CD4-positive, CD25-positive, alpha-beta regulatory T cell (primary cell): ENCODE measurements around the gene FUT8. TPM values are rescaled to one million over a fixed set of nuclear protein-coding genes. Genes with fewer than 3 reads are reported as not detected.
"Not testable (repeated sequence)": the region's sequence is repeated elsewhere in the genome, so short reads cannot be mapped to it uniquely, and the experiment has no call there.

Experiments
- ATAC-seq, 2 donors: fragments of 150-1000 bp; cut with Tn5 transposase; one replicate each; pipeline ENCODE4 v1.10.0; 2021; ENCODE audit warnings: low read depth in 2 of 2, moderate number of reproducible peaks in 2 of 2, moderate library complexity in 1 of 2
- DNase-seq, 3 donors: peaks; one replicate each; pipeline versions ENCODE4 v3.0.0 to v3.0.0-alpha.2; 2012 to 2022; ENCODE audit warnings: mixed read lengths in 1 of 3
- H3K27ac ChIP-seq: one replicate; pipeline ENCODE4 v1.7.0; 2013; ENCODE audit warnings: mild to moderate bottlenecking, low read length; ENCODE audit not compliant: insufficient read depth, poor library complexity, severe bottlenecking
- H3K27me3 ChIP-seq: one replicate; pipeline ENCODE4 v1.7.0; 2013; ENCODE audit warnings: low read length; ENCODE audit not compliant: control insufficient read depth, insufficient read depth
- H3K36me3 ChIP-seq: one replicate; pipeline ENCODE4 v1.7.0; 2013; ENCODE audit warnings: mild to moderate bottlenecking, low read length, moderate library complexity; ENCODE audit not compliant: control insufficient read depth, insufficient read depth
- H3K4me1 ChIP-seq: 2 replicates; pipeline ENCODE4 v1.7.0; 2013; ENCODE audit warnings: mild to moderate bottlenecking, low read length; ENCODE audit not compliant: insufficient read depth, control insufficient read depth, poor library complexity, severe bottlenecking
- H3K4me3 ChIP-seq: one replicate; pipeline ENCODE4 v1.7.0; 2013; ENCODE audit warnings: low read depth, mild to moderate bottlenecking, low read length, moderate library complexity
- H3K9me3 ChIP-seq, 2 experiments: 1 replicate in 1 of 2; 2 replicates in 1 of 2; pipeline ENCODE4 v1.7.0; 2013; ENCODE audit warnings: low read length in 2 of 2, mild to moderate bottlenecking in 1 of 2, moderate library complexity in 1 of 2; ENCODE audit not compliant: control insufficient read depth in 2 of 2
- H3K27ac Mint-ChIP-seq, 3 donors: one replicate each; pipeline ENCODE4 v1.8.0; 2020 to 2022; ENCODE audit warnings: mild to moderate bottlenecking in 3 of 3, mixed read lengths in 3 of 3, moderate library complexity in 2 of 3
- H3K27me3 Mint-ChIP-seq: one replicate; pipeline ENCODE4 v1.8.0; 2022; ENCODE audit warnings: mild to moderate bottlenecking, mixed read lengths
- H3K36me3 Mint-ChIP-seq: one replicate; pipeline ENCODE4 v1.8.0; 2020; ENCODE audit warnings: mixed read lengths
- H3K4me1 Mint-ChIP-seq, 4 donors: one replicate each; pipeline ENCODE4 v1.8.0; 2020 to 2022; ENCODE audit warnings: mixed read lengths in 4 of 4, mild to moderate bottlenecking in 1 of 4
- H3K4me3 Mint-ChIP-seq, 4 donors: one replicate each; pipeline ENCODE4 v1.8.0; 2020 to 2022; ENCODE audit warnings: mild to moderate bottlenecking in 4 of 4, mixed read lengths in 4 of 4, moderate library complexity in 3 of 4
- H3K9me3 Mint-ChIP-seq, 7 donors: one replicate each; pipeline ENCODE4 v1.8.0; 2020 to 2022; ENCODE audit warnings: mixed read lengths in 7 of 7, mild to moderate bottlenecking in 3 of 7, moderate library complexity in 2 of 7
- polyA plus RNA-seq, 4 donors: library from polyadenylated mRNA; unstranded; fragments of 300-500 nt; fragmentation: Illumina TruSeq; gene quantifications; one replicate each; pipeline ENCODE4 v1.2.3, GENCODE V29; 2021
- total RNA-seq: library from RNA; stranded (reverse); gene quantifications from one replicate; pipeline ENCODE4 v1.2.3, GENCODE V29; 2022

The FUT8 gene
- total and polyA plus RNA-seq, 5 donors from 2014 or later, result 15.3 to 59.2 (median 22.2) TPM

DNA sequence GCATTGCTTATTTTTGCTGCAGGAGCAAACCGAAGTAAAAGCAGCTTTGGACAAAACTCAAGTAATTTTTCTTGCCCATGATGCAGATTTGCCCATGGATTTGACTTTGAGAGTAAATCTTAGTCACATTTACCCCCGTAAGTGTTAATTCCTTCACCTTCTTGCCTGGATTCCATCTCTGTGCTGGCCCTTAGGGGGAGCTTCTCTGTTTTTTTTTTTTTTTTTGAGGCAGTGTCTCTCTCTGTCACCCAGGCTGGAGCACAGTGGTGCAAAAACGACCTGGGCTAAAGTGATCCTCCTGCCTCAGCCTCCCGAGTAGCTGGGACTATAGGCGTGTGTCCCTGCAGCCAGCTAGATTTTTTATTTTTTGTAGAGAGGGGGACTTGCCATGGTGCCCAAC, 210.2 kb downstream of the FUT8 start:
- DNase-seq, result no peak
- Histone ChIP-seq H3K27me3 (no peaks in the 10 kb centered on the region), H3K9me3 (no peaks in the 10 kb centered on the region), H3K4me1 (no peaks in the 10 kb centered on the region), H3K27ac (no peak overlapping the region), H3K4me3 (no peak overlapping the region), H3K36me3 (peaks cover 5% of the 10 kb centered on the region)
- H3K9me3 Mint-ChIP-seq, result no peaks in the 10 kb centered on the region
- no peaks in the 10 kb centered on the region for H3K27me3 Mint-ChIP-seq
- H3K27ac Mint-ChIP-seq, result no peak overlapping the region
- ATAC-seq, result no peak
- peaks cover 10 to 23% (median 13%) of the 10 kb centered on the region in 4 donors for H3K4me1 Mint-ChIP-seq
- H3K36me3 Mint-ChIP-seq, result peaks cover 5% of the 10 kb centered on the region
- no peak overlapping the region for H3K4me3 Mint-ChIP-seq

DNA sequence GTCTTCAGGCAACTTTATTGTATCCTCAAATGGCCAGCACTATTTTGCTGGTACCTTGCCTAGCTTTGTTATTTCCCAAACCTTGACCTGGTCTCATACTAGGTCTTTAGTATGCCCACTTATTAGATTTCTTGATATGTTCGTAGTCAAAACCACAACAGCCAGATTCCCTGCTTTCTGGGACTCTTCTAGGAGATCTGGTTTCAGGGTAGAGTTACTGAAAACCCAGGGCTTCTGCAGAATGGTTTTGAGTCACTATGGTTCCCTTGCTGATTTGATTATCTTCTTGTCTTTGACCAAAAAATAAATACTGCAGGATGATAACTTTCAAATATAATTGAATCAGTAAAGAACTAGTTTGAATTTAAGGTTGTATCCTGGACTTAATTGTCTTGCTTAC, 211.2 kb downstream of the FUT8 start:
- no peaks in the 10 kb centered on the region for H3K9me3 ChIP-seq
- H3K4me3 Mint-ChIP-seq, result no peak overlapping the region
- H3K27me3 Mint-ChIP-seq, result no peaks in the 10 kb centered on the region
- no peak for ATAC-seq
- no peaks in the 10 kb centered on the region for H3K4me1 ChIP-seq
- no peak overlapping the region for H3K27ac Mint-ChIP-seq
- H3K36me3 ChIP-seq, result peaks cover 5% of the 10 kb centered on the region
- H3K27ac ChIP-seq, result no peak overlapping the region
- no peak overlapping the region for H3K4me3 ChIP-seq
- no peaks in the 10 kb centered on the region for H3K27me3 ChIP-seq
- peaks cover 5% of the 10 kb centered on the region for H3K36me3 Mint-ChIP-seq
- DNase-seq, result no peak
- no peaks in the 10 kb centered on the region for H3K9me3 Mint-ChIP-seq
- H3K4me1 Mint-ChIP-seq, result peaks cover 10 to 23% (median 13%) of the 10 kb centered on the region in 4 donors

DNA sequence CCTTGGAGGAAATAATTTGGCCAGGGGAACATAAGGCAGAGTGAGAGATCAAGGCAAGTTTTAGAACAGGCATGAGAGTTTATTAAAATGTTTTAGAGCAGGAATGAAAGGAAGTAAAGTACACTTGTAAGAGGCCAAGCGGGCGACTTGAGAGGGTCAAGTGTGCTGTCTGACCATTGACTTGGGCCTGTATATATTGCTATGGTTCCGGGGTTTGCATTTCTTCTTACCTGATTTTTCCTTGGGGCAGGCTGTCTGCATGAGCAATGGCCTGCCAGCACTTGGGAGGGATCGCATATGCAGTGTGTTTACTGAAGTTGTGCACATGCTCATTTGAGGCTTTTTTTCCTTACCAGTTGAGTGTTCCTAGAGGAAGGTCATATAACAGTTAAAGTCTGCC, 214.8 kb downstream of the FUT8 start:
- DNase-seq (no peak), ATAC-seq (no peak)
- Mint-ChIP-seq H3K4me1 (peaks cover 4 to 10% (median 7%) of the 10 kb centered on the region in 4 donors), H3K36me3 (peaks cover 7% of the 10 kb centered on the region), H3K27me3 (no peaks in the 10 kb centered on the region), H3K9me3 (no peaks in the 10 kb centered on the region), H3K27ac (no peak overlapping the region), H3K4me3 (no peak overlapping the region)
- H3K27me3 ChIP-seq, result no peaks in the 10 kb centered on the region
- no peak overlapping the region for H3K27ac ChIP-seq
- peaks cover 3% of the 10 kb centered on the region for H3K4me1 ChIP-seq
- H3K4me3 ChIP-seq, result no peak overlapping the region
- peaks cover 22% of the 10 kb centered on the region for H3K36me3 ChIP-seq
- no peaks in the 10 kb centered on the region for H3K9me3 ChIP-seq

DNA sequence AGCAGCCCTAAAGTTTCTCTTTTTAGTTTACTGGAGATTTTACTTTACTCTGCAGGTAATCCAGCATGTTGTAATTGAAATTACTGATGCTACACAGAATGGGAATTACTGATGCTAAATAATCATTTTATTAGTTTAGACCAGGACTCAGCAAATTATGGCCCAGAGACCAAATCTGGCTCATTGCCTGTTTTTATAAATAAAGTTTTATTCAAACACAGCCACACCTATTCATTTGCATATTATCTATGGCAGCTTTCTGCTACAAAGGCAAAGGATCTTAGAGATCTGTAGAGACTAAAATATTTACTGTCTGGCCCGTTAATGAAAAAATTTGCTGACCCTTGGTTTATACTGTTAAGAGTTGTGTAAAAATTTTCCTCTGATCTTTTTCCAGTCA, 216.1 kb downstream of the FUT8 start:
- Histone ChIP-seq H3K27me3 (no peaks in the 10 kb centered on the region), H3K27ac (no peak overlapping the region), H3K4me3 (no peak overlapping the region), H3K36me3 (peaks cover 18% of the 10 kb centered on the region), H3K9me3 (no peaks in the 10 kb centered on the region), H3K4me1 (peaks cover 3% of the 10 kb centered on the region)
- H3K9me3 Mint-ChIP-seq, result no peaks in the 10 kb centered on the region
- H3K4me3 Mint-ChIP-seq, result no peak overlapping the region
- DNase-seq (no peak), ATAC-seq (no peak)
- peaks cover 11% of the 10 kb centered on the region for H3K36me3 Mint-ChIP-seq
- peaks cover 4 to 14% (median 7%) of the 10 kb centered on the region in 4 donors for H3K4me1 Mint-ChIP-seq
- no peaks in the 10 kb centered on the region for H3K27me3 Mint-ChIP-seq
- H3K27ac Mint-ChIP-seq, result no peak overlapping the region

DNA sequence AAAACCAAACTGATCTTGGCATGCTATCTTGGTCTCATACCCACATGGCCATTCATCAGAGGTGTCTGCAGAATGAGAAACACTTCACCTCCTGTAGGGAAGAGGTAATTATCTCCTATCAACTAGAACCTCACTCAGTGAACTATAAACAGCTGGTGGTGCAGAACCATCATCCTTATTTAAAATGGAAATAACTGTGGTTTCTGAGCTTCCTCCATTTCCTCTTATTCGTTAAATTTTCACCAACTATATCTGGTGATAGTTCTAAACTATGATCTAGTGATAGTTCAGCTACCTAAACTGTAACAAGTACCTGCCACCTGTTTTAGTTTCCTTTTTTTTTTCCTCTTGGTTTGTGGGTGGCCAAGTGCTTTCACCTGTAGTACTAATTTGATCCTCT, 218.5 kb downstream of the FUT8 start:
- H3K27me3 Mint-ChIP-seq, result no peaks in the 10 kb centered on the region

DNA sequence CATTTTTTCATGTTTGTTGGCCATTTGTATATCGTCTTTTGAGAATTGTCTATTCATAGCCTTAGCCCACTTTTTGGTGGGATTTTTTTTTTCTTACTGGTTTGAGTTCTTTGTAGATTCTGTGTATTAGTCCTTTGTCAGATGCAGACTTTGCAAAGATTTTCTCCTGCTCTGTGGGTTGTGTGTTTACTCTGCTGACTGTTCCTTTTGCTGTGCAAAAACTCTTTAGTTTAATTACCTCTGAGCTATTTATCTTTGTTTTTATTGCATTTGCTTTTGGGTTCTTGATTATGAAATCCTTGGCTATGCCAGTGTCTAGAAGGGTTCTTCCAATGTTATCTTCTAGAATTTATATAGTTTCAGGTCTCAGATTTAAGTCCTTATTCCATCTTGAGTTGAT, 220.0 kb downstream of the FUT8 start:
- no peak for DNase-seq
- H3K27ac ChIP-seq, result no peak overlapping the region
- no peak for ATAC-seq
- peaks cover 21 to 24% (median 23%) of the 10 kb centered on the region in 4 donors for H3K4me1 Mint-ChIP-seq
- no peak overlapping the region for H3K4me3 ChIP-seq
- no peak overlapping the region for H3K27ac Mint-ChIP-seq
- H3K36me3 Mint-ChIP-seq, result peaks cover 22% of the 10 kb centered on the region
- no peaks in the 10 kb centered on the region for H3K27me3 Mint-ChIP-seq
- no peak overlapping the region for H3K4me3 Mint-ChIP-seq
- peaks cover 18% of the 10 kb centered on the region for H3K36me3 ChIP-seq
- no peaks in the 10 kb centered on the region for H3K27me3 ChIP-seq
- H3K4me1 ChIP-seq, result peaks cover 4% of the 10 kb centered on the region
- H3K9me3 Mint-ChIP-seq, result peaks cover 0 to 7% (median 0%) of the 10 kb centered on the region in 7 donors
- no peaks in the 10 kb centered on the region for H3K9me3 ChIP-seq

More for the DNA sequence above, 218.5 kb downstream of the FUT8 start:
- Histone ChIP-seq H3K4me1 (peaks cover 3% of the 10 kb centered on the region), H3K36me3 (peaks cover 18% of the 10 kb centered on the region), H3K9me3 (no peaks in the 10 kb centered on the region), H3K27ac (no peak overlapping the region), H3K27me3 (no peaks in the 10 kb centered on the region), H3K4me3 (no peak overlapping the region)
- H3K27ac Mint-ChIP-seq, result no peak overlapping the region
- peaks cover 0 to 4% (median 0%) of the 10 kb centered on the region in 7 donors for H3K9me3 Mint-ChIP-seq
- DNase-seq, result peak in 1 of 3 donors; percentile 9
- peaks cover 9 to 15% (median 13%) of the 10 kb centered on the region in 4 donors for H3K4me1 Mint-ChIP-seq
- H3K4me3 Mint-ChIP-seq, result no peak overlapping the region
- H3K36me3 Mint-ChIP-seq, result peaks cover 17% of the 10 kb centered on the region
- ATAC-seq, result no peak

DNA sequence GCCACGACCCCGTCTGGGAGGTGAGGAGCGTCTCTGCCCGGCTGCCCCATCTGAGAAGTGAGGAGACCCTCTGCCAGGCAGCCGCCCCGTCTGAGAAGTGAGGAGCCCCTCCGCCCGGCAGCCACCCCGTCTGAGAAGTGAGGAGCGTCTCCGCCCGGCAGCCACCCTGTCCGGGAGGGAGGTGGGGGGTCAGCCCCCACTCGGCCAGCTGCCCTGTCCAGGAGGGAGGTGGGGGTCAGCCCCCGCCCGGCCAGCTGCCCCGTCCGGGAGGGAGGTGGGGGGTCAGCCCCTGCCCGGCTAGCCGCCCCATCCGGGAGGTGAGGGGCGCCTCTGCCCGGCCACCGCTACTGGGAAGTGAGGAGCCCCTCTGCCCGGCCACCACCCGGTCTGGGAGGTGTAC, 221.1 kb downstream of the FUT8 start:
- not testable (repeated sequence) for H3K27ac Mint-ChIP-seq, H3K4me3 Mint-ChIP-seq, DNase-seq, H3K27me3 Mint-ChIP-seq, H3K9me3 ChIP-seq, H3K27ac ChIP-seq, H3K9me3 Mint-ChIP-seq, H3K27me3 ChIP-seq, ATAC-seq, H3K4me3 ChIP-seq
- Mint-ChIP-seq H3K4me1 (peaks cover 25 to 35% (median 34%) of the 10 kb centered on the region in 4 donors), H3K36me3 (peaks cover 22% of the 10 kb centered on the region)
- peaks cover 18% of the 10 kb centered on the region for H3K36me3 ChIP-seq
- H3K4me1 ChIP-seq, result peaks cover 12% of the 10 kb centered on the region

DNA sequence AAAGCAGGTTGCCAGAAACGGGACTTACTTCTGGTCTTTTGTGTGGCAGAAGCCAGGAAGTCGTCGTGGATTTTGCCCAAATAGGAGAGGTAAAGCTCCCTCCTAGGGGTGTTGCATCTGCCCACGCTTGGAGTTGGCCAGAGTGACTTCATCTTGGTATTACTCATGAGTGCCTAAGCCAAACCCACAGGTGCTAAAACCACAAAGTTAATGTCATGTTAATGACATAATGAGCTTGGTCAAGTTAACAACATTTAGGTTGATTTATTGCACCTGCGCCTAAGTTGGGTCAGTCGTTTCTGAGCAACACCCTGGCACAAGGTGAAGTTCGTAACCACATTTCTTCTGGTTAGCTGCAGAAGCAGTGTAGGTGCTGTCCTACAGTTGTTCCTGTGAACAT, 225.2 kb downstream of the FUT8 start:
- H3K27ac ChIP-seq, result no peak overlapping the region
- H3K4me1 ChIP-seq, result peaks cover 9% of the 10 kb centered on the region
- H3K9me3 ChIP-seq, result no peaks in the 10 kb centered on the region
- H3K36me3 ChIP-seq, result no peaks in the 10 kb centered on the region
- H3K4me1 Mint-ChIP-seq, result peaks cover 26 to 41% (median 36%) of the 10 kb centered on the region in 4 donors
- peak; percentile 40 to 56 for ATAC-seq
- peaks cover 27% of the 10 kb centered on the region for H3K36me3 Mint-ChIP-seq
- DNase-seq, result peak in 1 of 3 donors; percentile 44
- H3K4me3 Mint-ChIP-seq, result peak overlapping the region in 1 of 4 donors; percentile 60
- peak overlapping the region in 2 of 3 donors; percentile 39 to 83 for H3K27ac Mint-ChIP-seq
- no peak overlapping the region for H3K4me3 ChIP-seq
- H3K27me3 ChIP-seq, result no peaks in the 10 kb centered on the region
- peaks cover 0 to 7% (median 0%) of the 10 kb centered on the region in 7 donors for H3K9me3 Mint-ChIP-seq
- no peaks in the 10 kb centered on the region for H3K27me3 Mint-ChIP-seq
